Measurements from ENCODE around the gene ALG12. TPM values are rescaled to one million over a fixed set of nuclear protein-coding genes. Genes with fewer than 3 reads are reported as not detected.

ALG12 gene
- total RNA-seq, 1 donor from 2014 or later: 14.7 TPM

DNA sequence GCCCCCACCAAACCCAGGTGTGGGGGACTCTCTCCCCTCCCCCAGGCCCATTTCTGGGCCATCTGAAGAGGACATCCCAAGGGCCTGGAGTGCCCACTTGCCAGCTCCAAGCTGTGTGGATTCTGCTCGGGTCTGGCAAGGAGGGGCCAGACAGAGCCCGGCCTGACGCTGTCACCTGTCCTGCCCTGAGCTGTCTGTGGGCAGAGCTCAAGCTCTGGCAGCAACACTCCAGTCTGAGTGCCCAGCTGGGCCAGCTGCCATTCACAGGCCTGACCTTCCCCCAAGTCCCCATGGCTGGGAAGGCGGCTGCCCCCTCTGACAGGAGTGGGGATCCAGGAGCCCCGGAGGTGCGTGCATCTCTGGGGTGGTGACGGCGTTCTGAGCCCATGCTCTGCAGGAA lies 36.1 kb upstream of the ALG12 start:
- TF ChIP-seq, protein P1, sequence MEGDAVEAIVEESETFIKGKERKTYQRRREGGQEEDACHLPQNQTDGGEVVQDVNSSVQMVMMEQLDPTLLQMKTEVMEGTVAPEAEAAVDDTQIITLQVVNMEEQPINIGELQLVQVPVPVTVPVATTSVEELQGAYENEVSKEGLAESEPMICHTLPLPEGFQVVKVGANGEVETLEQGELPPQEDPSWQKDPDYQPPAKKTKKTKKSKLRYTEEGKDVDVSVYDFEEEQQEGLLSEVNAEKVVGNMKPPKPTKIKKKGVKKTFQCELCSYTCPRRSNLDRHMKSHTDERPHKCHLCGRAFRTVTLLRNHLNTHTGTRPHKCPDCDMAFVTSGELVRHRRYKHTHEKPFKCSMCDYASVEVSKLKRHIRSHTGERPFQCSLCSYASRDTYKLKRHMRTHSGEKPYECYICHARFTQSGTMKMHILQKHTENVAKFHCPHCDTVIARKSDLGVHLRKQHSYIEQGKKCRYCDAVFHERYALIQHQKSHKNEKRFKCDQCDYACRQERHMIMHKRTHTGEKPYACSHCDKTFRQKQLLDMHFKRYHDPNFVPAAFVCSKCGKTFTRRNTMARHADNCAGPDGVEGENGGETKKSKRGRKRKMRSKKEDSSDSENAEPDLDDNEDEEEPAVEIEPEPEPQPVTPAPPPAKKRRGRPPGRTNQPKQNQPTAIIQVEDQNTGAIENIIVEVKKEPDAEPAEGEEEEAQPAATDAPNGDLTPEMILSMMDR (IDR thresholded peaks at IDR 0.05; ENCODE audit: partially characterized antibody, unreplicated experiment): no peak
- peaks cover 4% of the 10 kb centered on the region for H3K4me1 Mint-ChIP-seq (ENCODE audit: low read depth, unreplicated experiment)
- no peak overlapping the region for H3K27ac Mint-ChIP-seq (ENCODE audit: unreplicated experiment)
- H3K27me3 Mint-ChIP-seq (ENCODE audit: unreplicated experiment): peaks cover 4% of the 10 kb centered on the region
- DNase-seq: no peak
- H3K36me3 Mint-ChIP-seq (ENCODE audit: unreplicated experiment): no peaks in the 10 kb centered on the region
- peaks cover 3% of the 10 kb centered on the region for H3K9me3 Mint-ChIP-seq (ENCODE audit: unreplicated experiment)
- no peak overlapping the region for H3K4me3 Mint-ChIP-seq (ENCODE audit: unreplicated experiment)

DNA sequence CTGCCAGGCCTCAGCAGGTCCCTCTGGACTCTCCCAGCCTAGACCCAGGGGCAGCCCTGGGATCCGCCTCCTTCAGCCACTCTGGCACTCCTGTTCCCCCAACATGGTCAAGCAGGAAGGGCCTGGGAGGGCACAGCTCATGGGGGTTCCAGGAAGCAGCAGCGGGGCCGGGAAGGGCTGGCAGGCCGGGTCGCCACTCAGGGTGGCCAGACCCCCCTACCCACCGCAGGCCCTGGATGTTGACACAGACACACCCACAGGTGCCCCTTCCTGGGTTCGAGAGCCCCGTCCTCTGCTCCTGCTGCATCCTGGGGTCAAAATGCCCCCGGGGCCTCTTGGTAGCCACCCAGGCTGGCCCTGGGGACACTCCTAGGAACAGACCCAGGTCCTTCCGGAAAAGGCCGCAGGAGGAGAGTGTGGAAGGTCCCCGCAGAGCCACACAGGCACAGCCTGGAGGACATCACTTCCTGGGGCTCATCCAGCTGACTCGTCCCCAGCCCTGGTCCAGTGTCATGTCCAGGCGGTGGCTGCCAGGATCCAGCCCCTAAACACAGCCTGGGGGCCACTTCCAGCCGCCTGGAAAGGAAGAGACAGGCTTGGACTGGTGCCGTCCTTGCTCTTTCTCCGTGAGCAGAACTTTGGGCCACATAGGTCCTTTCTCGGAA lies 35.6 kb upstream of the ALG12 start:
- Mint-ChIP-seq H3K4me1 (ENCODE audit: low read depth, unreplicated experiment) (peaks cover 4% of the 10 kb centered on the region), H3K27me3 (ENCODE audit: unreplicated experiment) (peaks cover 2% of the 10 kb centered on the region)

DNA sequence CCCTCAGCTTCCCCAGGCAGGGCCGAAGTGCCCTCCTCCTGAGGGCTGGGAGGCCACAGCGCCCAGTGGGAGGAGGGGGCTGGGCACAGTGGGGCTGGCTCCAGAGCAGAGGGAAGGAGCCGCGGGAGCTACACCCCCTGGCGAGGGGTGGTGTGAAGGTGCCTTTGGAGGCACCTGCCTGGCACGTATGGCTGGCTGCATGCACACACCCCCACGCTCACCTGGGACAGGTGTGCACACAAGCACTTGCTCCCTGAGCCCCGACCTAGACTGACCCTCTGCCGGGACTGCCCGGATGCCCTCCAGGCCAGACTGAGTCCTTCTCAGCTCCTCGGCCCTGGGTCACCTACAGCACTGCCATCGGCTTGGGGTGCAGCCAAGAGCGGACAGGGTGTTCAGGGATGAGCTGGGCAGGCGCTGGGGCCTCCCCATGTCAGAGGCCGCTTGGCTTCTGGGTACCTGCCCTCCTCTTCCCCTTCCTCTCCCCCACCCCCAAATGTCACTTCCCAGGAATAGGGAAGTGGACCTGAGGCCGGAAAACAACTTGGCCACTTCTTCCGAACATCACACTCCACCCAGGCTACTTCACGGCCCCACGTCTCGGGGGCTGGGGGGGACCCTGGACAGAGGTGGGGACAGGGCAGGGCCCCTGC lies 34.9 kb upstream of the ALG12 start:
- Mint-ChIP-seq H3K27ac (ENCODE audit: unreplicated experiment) (no peak overlapping the region), H3K4me3 (ENCODE audit: unreplicated experiment) (no peak overlapping the region)
- TF ChIP-seq, protein P1 (IDR thresholded peaks at IDR 0.05; ENCODE audit: partially characterized antibody, unreplicated experiment): no peak

More for the DNA sequence above, 35.6 kb upstream of the ALG12 start:
- Mint-ChIP-seq H3K36me3 (ENCODE audit: unreplicated experiment) (no peaks in the 10 kb centered on the region), H3K27ac (ENCODE audit: unreplicated experiment) (no peak overlapping the region), H3K9me3 (ENCODE audit: unreplicated experiment) (peaks cover 2% of the 10 kb centered on the region), H3K4me3 (ENCODE audit: unreplicated experiment) (no peak overlapping the region)
- DNase-seq: no peak
- TF ChIP-seq, protein P1 (IDR thresholded peaks at IDR 0.05; ENCODE audit: partially characterized antibody, unreplicated experiment): no peak

DNA sequence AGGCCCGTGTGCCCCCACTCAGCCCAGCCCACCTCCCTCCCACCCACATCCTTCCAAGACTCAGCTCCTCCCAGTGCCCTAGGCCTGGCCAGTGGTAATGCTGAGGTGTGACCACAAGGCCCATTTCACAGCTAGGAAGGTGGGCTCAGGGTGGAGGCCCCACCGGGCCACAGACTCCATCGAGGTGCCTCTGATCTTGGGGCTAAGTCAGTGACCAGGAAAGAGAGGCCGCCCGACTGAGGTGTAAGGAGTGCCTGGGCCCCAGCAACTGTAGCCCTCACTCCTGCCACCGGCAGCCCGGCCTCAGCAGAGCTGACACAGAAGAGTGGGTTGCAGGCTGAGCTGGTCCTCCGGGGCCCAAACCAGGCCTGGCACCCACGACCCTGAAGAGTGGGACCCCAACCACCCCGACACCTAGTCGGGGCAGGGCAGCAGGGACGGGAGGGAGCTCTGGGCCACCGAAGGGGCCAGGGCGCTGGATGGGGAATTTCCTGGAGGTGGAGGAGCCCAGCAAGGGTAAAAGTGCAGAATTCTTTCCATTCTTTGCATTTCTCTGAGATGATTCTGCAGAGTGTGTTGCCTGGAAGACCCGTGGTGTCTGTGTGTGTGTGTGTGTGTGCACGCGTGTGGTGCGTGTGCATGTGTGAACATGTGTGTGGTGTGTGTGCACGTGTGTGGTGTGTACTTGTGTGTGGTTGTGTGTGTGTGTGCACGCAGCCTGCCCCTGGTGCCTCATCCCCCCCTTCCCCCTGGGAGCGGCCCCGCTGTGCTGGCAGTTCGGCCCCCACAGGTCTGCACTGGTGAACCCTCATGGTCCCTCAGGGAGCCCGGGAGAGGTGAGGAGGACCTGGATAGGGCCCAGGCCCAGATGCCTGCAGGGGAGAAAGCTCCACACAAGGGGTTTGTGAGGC lies 34.0 kb upstream of the ALG12 start:
- H3K36me3 Mint-ChIP-seq (ENCODE audit: unreplicated experiment): no peaks in the 10 kb centered on the region
- TF ChIP-seq, protein P1 (IDR thresholded peaks at IDR 0.05; ENCODE audit: partially characterized antibody, unreplicated experiment): no peak
- H3K9me3 Mint-ChIP-seq (ENCODE audit: unreplicated experiment): no peaks in the 10 kb centered on the region
- H3K27me3 Mint-ChIP-seq (ENCODE audit: unreplicated experiment): peaks cover under 1% of the 10 kb centered on the region
- no peaks in the 10 kb centered on the region for H3K4me1 Mint-ChIP-seq (ENCODE audit: low read depth, unreplicated experiment)
- no peak overlapping the region for H3K4me3 Mint-ChIP-seq (ENCODE audit: unreplicated experiment)
- no peak overlapping the region for H3K27ac Mint-ChIP-seq (ENCODE audit: unreplicated experiment)
- no peak for DNase-seq

More for the DNA sequence above, 34.9 kb upstream of the ALG12 start:
- DNase-seq: no peak
- Mint-ChIP-seq H3K9me3 (ENCODE audit: unreplicated experiment) (peaks cover 2% of the 10 kb centered on the region), H3K27me3 (ENCODE audit: unreplicated experiment) (peaks cover 2% of the 10 kb centered on the region), H3K4me1 (ENCODE audit: low read depth, unreplicated experiment) (peaks cover 3% of the 10 kb centered on the region), H3K36me3 (ENCODE audit: unreplicated experiment) (no peaks in the 10 kb centered on the region)
